HCT116 (cell line): ENCODE measurements around the gene CNTNAP2. TPM values are rescaled to one million over a fixed set of nuclear protein-coding genes. Genes with fewer than 3 reads are reported as not detected.

Experiments
- ATAC-seq: fragments of 200-7000 bp; cut with Tn5 transposase; 2 replicates; pipeline ENCODE4 v1.9.1; 2020; ENCODE audit warnings: mild to moderate bottlenecking, moderate library complexity
- BruUV-seq: library from RNA; stranded (reverse); fragments of 400-500 nt; replicated peaks from 2 replicates; lab custom pipeline; 2021; lab: Mats Ljungman, UMichigan
- CTCF ChIA-PET: fragments of 300-600 bp; sonication (Branson Sonifier 250); formaldehyde crosslinking; loops from one replicate; lab custom pipeline; 2021; ENCODE audit warnings: antibody characterized with exemption; lab: Charles Lee
- POLR2A ChIA-PET: fragments of 300-600, 350-600 bp; sonication (Branson Sonifier 250); formaldehyde crosslinking; loops from one replicate; lab custom pipeline; 2021; ENCODE audit warnings: antibody characterized with exemption; lab: Charles Lee
- RAD21 ChIA-PET, 2 experiments: fragments of 300-600 bp; sonication (Branson Sonifier 250); formaldehyde crosslinking; loops; one replicate each; lab custom pipeline; 2023; ENCODE audit warnings: low total read pairs in 2 of 2; ENCODE audit not compliant: uncharacterized antibody in 2 of 2, unreplicated experiment in 2 of 2, low non-redundant PET in 1 of 2; lab: Charles Lee
- DNase-seq: peaks from one replicate; pipeline ENCODE4 v3.0.0-alpha.2; 2010; ENCODE audit warnings: low read depth, low spot score
- H2AFZ ChIP-seq: fragments of 200-600 bp; shearing (Covaris generic), sonication (generic); 2 replicates; pipeline ENCODE4 v1.6.1; 2017; ENCODE audit warnings: low read depth, mixed run types, mixed read lengths, antibody characterized with exemption, low read length; ENCODE audit not compliant: poor library complexity, severe bottlenecking
- H3K27ac ChIP-seq: 2 replicates; pipeline ENCODE4 v1.5.1; 2012; ENCODE audit warnings: low read depth, low read length
- H3K27me3 ChIP-seq: fragments of 200-600 bp; sonication (generic); 2 replicates; pipeline ENCODE4 v1.6.1; 2016; ENCODE audit warnings: mixed run types, low read length, mixed read lengths; ENCODE audit not compliant: insufficient read depth
- H3K36me3 ChIP-seq, 2 experiments: fragments of 200-500 bp in 1 of 2; fragments of 200-600 bp in 1 of 2; sonication (Bioruptor generic) in 1 of 2; sonication (generic) in 1 of 2; 2 replicates each; pipeline versions ENCODE4 v1.5.1 to v1.6.1; 2014 to 2016; ENCODE audit warnings: low read length in 2 of 2, inconsistent platforms in 1 of 2, mixed read lengths in 1 of 2, mixed run types in 1 of 2; ENCODE audit not compliant: insufficient read depth in 2 of 2, control insufficient read depth in 1 of 2
- H3K4me1 ChIP-seq, 2 experiments: fragments of 200-600 bp in 1 of 2; sonication (generic) in 1 of 2; 2 replicates each; pipeline versions ENCODE4 v1.5.1 to v1.6.1; 2012 to 2017; ENCODE audit warnings: low read length in 2 of 2, inconsistent platforms in 1 of 2, mild to moderate bottlenecking in 1 of 2, mixed read lengths in 1 of 2, mixed run types in 1 of 2, moderate library complexity in 1 of 2; ENCODE audit not compliant: insufficient read depth in 2 of 2, control insufficient read depth in 1 of 2
- H3K4me2 ChIP-seq: fragments of 200-600 bp; sonication (generic); 2 replicates; pipeline ENCODE4 v1.6.1; 2017; ENCODE audit warnings: mixed run types, low read length, mixed read lengths
- H3K4me3 ChIP-seq, 2 experiments: fragments of 200-600 bp in 1 of 2; sonication (generic) in 1 of 2; replicated peaks in 1 of 2; 2 replicates each; pipeline ENCODE4 v1.5.1; 2011 to 2016; ENCODE audit warnings: low read length in 2 of 2, control low read depth in 1 of 2, low read depth in 1 of 2, mild to moderate bottlenecking in 1 of 2, mixed read lengths in 1 of 2, mixed run types in 1 of 2
- H3K79me2 ChIP-seq: fragments of 200-600 bp; sonication (generic); 2 replicates; pipeline ENCODE4 v1.6.1; 2017; ENCODE audit warnings: mild to moderate bottlenecking, mixed run types, low read length, moderate library complexity, mixed read lengths; ENCODE audit not compliant: insufficient read depth
- H3K9ac ChIP-seq: fragments of 200-600 bp; sonication (generic); 2 replicates; pipeline ENCODE4 v1.6.1; 2016; ENCODE audit warnings: low read length, mixed read lengths
- H3K9me2 ChIP-seq: fragments of 200-600 bp; sonication (generic), shearing (Covaris generic); 2 replicates; pipeline ENCODE4 v1.6.1; 2017; ENCODE audit warnings: mixed run types, mild to moderate bottlenecking, moderate library complexity; ENCODE audit not compliant: insufficient read depth
- H3K9me3 ChIP-seq, 2 experiments: fragments of 200-500 bp in 1 of 2; fragments of 200-600 bp in 1 of 2; sonication (Bioruptor generic) in 1 of 2; sonication (generic) in 1 of 2; 2 replicates each; pipeline ENCODE4 v1.6.1; 2014 to 2017; ENCODE audit warnings: low read length in 2 of 2, mixed read lengths in 2 of 2, inconsistent platforms in 1 of 2, low read depth in 1 of 2, mild to moderate bottlenecking in 1 of 2, mixed run types in 1 of 2, moderate library complexity in 1 of 2; ENCODE audit not compliant: control insufficient read depth in 1 of 2, insufficient read depth in 1 of 2
- H4K20me1 ChIP-seq: fragments of 200-600 bp; sonication (generic), shearing (Covaris generic); 2 replicates; pipeline ENCODE4 v1.6.1; 2017; ENCODE audit warnings: mixed run types, mild to moderate bottlenecking, moderate library complexity; ENCODE audit not compliant: insufficient read depth
- CEBPB ChIP-seq: IDR thresholded peaks from 2 replicates; pipeline ENCODE4 v1.6.1; 2012; ENCODE audit warnings: low read depth
- ELF1 ChIP-seq: IDR thresholded peaks from 2 replicates; pipeline ENCODE4 v1.6.1; 2012; ENCODE audit warnings: low read depth, borderline replicate concordance
- EZH2 ChIP-seq: fragments of 200-600 bp; sonication (generic); IDR thresholded peaks from 2 replicates; pipeline ENCODE4 v1.6.1; 2017; ENCODE audit warnings: antibody characterized with exemption, mixed run types
- EZH2phosphoT487 ChIP-seq: fragments of 200-600 bp; IDR thresholded peaks from 2 replicates; pipeline ENCODE4 v1.6.1; 2018; ENCODE audit warnings: antibody characterized with exemption, borderline replicate concordance
- JUND ChIP-seq: IDR thresholded peaks from 2 replicates; pipeline ENCODE4 v1.6.1; 2012
- POLR2AphosphoS5 ChIP-seq: IDR thresholded peaks from 2 replicates; pipeline ENCODE4 v1.6.1; 2011; ENCODE audit warnings: mild to moderate bottlenecking, low read depth, low read length, moderate library complexity
- RAD21 ChIP-seq: IDR thresholded peaks from 2 replicates; pipeline ENCODE4 v1.6.1; 2012; ENCODE audit warnings: low read depth, mild to moderate bottlenecking
- REST ChIP-seq: IDR thresholded peaks from 2 replicates; pipeline ENCODE4 v1.6.1; 2012; ENCODE audit warnings: low read depth
- SIN3A ChIP-seq: IDR thresholded peaks from 2 replicates; pipeline ENCODE4 v1.6.1; 2012; ENCODE audit warnings: low read depth
- SP1 ChIP-seq: IDR thresholded peaks from 2 replicates; pipeline ENCODE4 v1.6.1; 2012; ENCODE audit warnings: low read depth
- SRF ChIP-seq: IDR thresholded peaks from 2 replicates; pipeline ENCODE4 v1.6.1; 2012; ENCODE audit warnings: low read depth
- ZFX ChIP-seq: fragments of 450-650 bp; IDR thresholded peaks from 2 replicates; pipeline ENCODE4 v1.6.1; 2017
- intact Hi-C: fragments of 100-400 bp; cut with micrococcal nuclease; formaldehyde crosslinking; loops from 2 replicates; pipeline ENCODE4 v1.10.0; 2022
- total RNA-seq: library from RNA; stranded (reverse); gene quantifications from one replicate; pipeline ENCODE4 v1.2.1, GENCODE V29; 2021; ENCODE audit not compliant: unreplicated experiment

The CNTNAP2 gene
- total RNA-seq, 1 experiment from 2014 or later = 0.37 TPM

DNA sequence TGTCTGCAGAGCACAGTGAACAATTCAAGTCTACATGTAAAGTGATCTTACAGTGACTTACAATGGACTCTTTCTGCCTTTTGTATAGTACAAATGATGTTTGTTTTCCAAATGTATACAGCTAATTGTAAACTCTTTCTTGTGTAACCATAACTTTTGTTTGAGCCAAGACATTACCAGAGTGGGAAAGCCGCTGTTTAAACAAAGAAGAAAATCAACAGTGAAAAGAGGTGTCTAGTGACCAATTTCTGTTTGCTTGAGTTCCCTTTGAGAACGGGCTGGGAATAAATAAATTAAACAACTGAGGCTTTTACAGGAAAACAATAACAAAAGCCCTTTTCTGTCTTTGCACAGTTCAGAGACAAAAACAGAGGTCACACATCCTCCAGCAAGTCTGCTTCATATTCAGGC lies 1163.4 kb downstream of the CNTNAP2 start:
- H3K9me2 ChIP-seq = no peaks in the 10 kb centered on the region
- intact Hi-C loops = no loop called here
- no peaks in the 10 kb centered on the region for H3K4me1 ChIP-seq
- H3K36me3 ChIP-seq = no peaks in the 10 kb centered on the region
- ChIA-PET RAD21 (no interaction called here), CTCF (no interaction called here), POLR2A (no interaction called here)
- no peaks in the 10 kb centered on the region for H3K79me2 ChIP-seq
- no peaks in the 10 kb centered on the region for H3K27me3 ChIP-seq
- no peak for DNase-seq
- no TSS peak for BruUV-seq
- no peak overlapping the region for H3K27ac ChIP-seq
- no peak overlapping the region for H3K4me2 ChIP-seq
- H2AFZ ChIP-seq = no peak overlapping the region
- ATAC-seq = no peak
- no peak overlapping the region for H3K4me3 ChIP-seq
- no peaks in the 10 kb centered on the region for H4K20me1 ChIP-seq
- H3K9ac ChIP-seq = no peak overlapping the region
- TF ChIP-seq POLR2AphosphoS5 (no peak), RAD21 (no peak)
- H3K9me3 ChIP-seq = peaks cover 11 to 13% of the 10 kb centered on the region in 2 experiments; a peak in 2 of 4 replicates

- ChIA-PET POLR2A (no interaction called here), RAD21 (no interaction called here), CTCF (no interaction called here)
- no peak for ATAC-seq
- Histone ChIP-seq H3K9ac (no peak overlapping the region), H3K36me3 (no peaks in the 10 kb centered on the region), H3K9me2 (no peaks in the 10 kb centered on the region), H2AFZ (no peak overlapping the region), H3K4me2 (no peak overlapping the region), H3K79me2 (no peaks in the 10 kb centered on the region), H4K20me1 (no peaks in the 10 kb centered on the region), H3K9me3 (peaks cover 6 to 8% of the 10 kb centered on the region in 2 experiments; a peak in 2 of 4 replicates), H3K4me1 (no peaks in the 10 kb centered on the region), H3K27me3 (no peaks in the 10 kb centered on the region), H3K27ac (no peak overlapping the region), H3K4me3 (no peak overlapping the region)
- TF ChIP-seq ZFX (no peak), POLR2AphosphoS5 (no peak), REST (no peak), EZH2 (no peak), CEBPB (no peak), SP1 (no peak), ELF1 (no peak), JUND (no peak), EZH2phosphoT487 (no peak), SIN3A (no peak), SRF (no peak), RAD21 (no peak)
- intact Hi-C loops = no loop called here
- no peak for DNase-seq
- no TSS peak for BruUV-seq
These were observed 1165.6 kb downstream of the CNTNAP2 start for GRCh38 chr7:147282204-147282603.
